SJCRH30 (cell line): Measurements from ENCODE around the gene MAP3K14. TPM values are rescaled to one million over a fixed set of nuclear protein-coding genes. Genes with fewer than 3 reads are reported as not detected.

Experiments used
- DNase-seq, 2 experiments: peaks; one replicate each; pipeline ENCODE4 v3.0.0-alpha.2; 2015 to 2020
- H3K27ac ChIP-seq: fragments of 250-450 bp; sonication (Bioruptor Pico); 2 replicates; pipeline ENCODE4 v1.5.1; 2020; ENCODE audit warnings: mild to moderate bottlenecking, moderate library complexity
- H3K27me3 ChIP-seq: fragments of 250-450 bp; sonication (Bioruptor Pico); 2 replicates; pipeline ENCODE4 v1.5.1; 2020; ENCODE audit warnings: mild to moderate bottlenecking, moderate library complexity
- H3K36me3 ChIP-seq: fragments of 250-450 bp; sonication (Bioruptor Pico); 2 replicates; pipeline ENCODE4 v1.5.1; 2020; ENCODE audit warnings: mild to moderate bottlenecking, moderate library complexity
- H3K4me1 ChIP-seq: fragments of 250-450 bp; sonication (Bioruptor Pico); 2 replicates; pipeline ENCODE4 v1.5.1; 2020; ENCODE audit warnings: mild to moderate bottlenecking, moderate library complexity
- H3K4me3 ChIP-seq: fragments of 250-450 bp; sonication (Bioruptor Pico); 2 replicates; pipeline ENCODE4 v1.5.1; 2020; ENCODE audit warnings: mild to moderate bottlenecking, moderate library complexity
- H3K9me3 ChIP-seq: fragments of 250-450 bp; sonication (Bioruptor Pico); replicated peaks from 2 replicates; pipeline ENCODE4 v1.5.1; 2020; ENCODE audit warnings: mild to moderate bottlenecking, moderate library complexity
- total RNA-seq: library from RNA; depleted of rRNA; stranded (reverse); fragments of >200 nt; shearing (Covaris generic); gene quantifications from 2 replicates; pipeline ENCODE4 v1.2.3, GENCODE V29; 2014

MAP3K14 gene
- total RNA-seq, 1 experiment from 2014 or later: 4.7 TPM

DNA sequence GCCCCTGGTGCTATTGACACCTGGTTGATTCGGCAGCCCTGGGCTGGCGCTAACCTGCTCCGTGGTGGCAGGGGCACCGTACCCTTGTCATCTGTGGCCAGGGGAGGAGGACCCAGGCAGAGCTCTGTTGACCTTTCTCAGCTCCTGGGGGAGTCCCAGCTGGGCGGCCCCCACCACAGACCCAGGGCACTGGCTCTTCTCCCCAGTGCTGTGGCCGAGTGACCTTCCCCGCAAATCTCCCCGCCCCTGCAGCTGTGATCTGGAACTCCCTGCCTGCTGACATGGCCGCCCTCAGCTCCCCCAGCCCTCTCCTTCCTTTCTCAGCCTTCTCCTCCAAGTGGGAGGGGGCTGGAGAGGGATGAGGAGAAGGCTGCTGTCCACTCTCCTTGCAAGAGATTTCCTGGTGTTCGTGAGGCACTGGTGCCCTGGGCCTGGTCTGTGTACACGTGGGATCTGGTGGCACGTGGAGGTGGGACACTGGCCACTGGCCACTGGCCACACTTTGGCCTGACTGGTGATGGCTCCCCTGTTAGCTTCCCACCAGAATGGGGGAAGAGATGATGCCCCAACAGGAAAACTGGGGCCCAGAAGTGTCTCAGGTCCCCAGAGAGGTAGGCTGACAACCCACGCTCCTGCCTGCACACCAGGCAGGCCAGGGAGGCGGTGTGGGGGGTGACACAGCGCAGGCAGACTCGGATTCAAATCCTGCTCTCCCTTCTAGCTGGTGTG, 87.0 kb downstream of the MAP3K14 start:
- Histone ChIP-seq H3K27ac (no peak overlapping the region), H3K4me1 (peaks cover 42% of the 10 kb centered on the region), H3K4me3 (no peak overlapping the region), H3K9me3 (no peaks in the 10 kb centered on the region), H3K27me3 (no peaks in the 10 kb centered on the region; the same call in 1 of the 2 replicates), H3K36me3 (no peaks in the 10 kb centered on the region)
- DNase-seq: peak in 1 of 2 experiments; percentile 30

DNA sequence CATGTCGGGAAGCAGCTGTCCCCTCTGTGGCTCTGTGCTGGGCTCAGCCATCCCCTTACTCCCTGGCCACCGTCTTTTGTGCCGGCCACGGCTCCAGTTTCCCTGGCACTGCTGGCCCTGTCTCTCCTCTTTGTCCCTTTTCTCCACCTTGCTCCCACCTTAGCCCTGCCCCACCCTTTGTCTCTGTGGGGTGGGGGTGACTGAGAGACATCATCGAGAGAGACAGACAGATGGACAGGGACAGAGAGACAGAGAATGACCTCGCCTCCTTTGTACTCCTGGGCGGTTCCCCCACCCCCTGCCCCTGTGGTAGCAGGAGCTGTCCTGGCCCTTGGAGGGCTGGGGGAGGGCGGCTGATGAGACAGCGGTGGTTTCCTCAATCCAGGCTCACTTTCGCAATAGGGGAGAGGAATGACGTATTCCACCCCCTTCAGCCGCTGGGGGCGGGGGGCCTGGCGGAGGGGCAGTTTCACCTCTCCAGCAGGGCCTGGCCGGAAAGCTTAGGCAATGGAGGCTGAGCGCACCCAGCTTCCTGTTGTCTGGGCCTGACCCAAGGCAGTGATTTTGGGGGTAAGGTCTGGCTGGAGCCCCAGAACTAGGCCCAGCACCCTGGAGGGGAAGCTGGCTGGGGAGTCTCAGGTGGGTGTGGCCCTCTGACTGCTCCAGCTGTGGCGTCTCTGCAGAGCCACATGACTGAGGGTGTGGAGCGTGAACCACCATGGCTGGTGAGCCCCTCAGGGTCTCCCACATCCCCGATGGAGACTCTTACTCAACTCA, 87.9 kb downstream of the MAP3K14 start:
- Histone ChIP-seq H3K9me3 (no peaks in the 10 kb centered on the region), H3K27me3 (no peaks in the 10 kb centered on the region; the same call in 1 of the 2 replicates), H3K4me1 (peaks cover 43% of the 10 kb centered on the region), H3K36me3 (no peaks in the 10 kb centered on the region), H3K4me3 (peak overlapping the region; percentile 8), H3K27ac (peak overlapping the region; percentile 43)
- peak; percentile 67 to 68 for DNase-seq

DNA sequence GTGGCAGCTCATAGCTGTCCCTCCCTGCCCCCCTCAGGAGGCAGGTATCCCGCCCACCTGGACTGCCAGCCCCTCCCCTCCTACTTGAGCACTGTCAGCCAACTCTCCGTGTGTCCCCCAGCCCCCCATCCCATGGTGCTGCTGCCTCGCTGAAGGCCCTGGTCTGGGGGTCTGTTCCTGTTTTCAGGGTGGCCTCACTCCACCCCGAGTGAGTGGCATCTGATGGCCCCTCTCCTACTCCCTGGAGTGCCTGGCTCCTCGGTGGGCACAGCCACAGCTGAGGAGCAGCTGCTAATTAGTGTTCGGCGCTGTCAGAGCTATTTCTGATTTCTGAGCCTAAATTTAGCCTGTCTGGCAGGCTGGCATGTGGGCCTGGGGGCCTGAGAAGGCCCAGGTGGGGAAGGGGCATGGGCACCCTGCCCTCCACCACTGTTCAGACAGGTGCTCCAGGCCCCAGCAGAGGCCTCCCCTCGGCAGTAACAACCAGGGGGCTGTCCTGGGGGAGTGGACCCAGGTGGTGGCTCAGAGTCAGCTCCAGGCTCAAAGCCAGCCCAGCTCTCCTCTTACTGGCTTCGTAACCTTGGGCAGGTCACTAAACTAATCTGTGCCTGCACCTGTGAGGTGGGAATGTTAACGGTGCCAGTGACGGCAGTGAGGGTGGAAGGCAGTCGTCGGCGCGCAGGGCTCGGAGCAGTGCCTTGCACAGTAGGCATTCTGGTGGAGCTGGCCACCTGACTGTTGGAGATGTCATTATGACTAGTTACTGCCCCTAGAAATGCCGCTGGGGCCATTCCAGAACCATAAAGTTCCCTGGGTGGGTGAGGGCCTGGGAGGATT, 88.7 kb downstream of the MAP3K14 start:
- Histone ChIP-seq H3K27ac (peak overlapping the region; percentile 43), H3K4me3 (no peak overlapping the region), H3K27me3 (peaks cover 3% of the 10 kb centered on the region; the same call in 1 of the 2 replicates), H3K36me3 (no peaks in the 10 kb centered on the region), H3K4me1 (peaks cover 43% of the 10 kb centered on the region), H3K9me3 (no peaks in the 10 kb centered on the region)
- DNase-seq: no peak

DNA sequence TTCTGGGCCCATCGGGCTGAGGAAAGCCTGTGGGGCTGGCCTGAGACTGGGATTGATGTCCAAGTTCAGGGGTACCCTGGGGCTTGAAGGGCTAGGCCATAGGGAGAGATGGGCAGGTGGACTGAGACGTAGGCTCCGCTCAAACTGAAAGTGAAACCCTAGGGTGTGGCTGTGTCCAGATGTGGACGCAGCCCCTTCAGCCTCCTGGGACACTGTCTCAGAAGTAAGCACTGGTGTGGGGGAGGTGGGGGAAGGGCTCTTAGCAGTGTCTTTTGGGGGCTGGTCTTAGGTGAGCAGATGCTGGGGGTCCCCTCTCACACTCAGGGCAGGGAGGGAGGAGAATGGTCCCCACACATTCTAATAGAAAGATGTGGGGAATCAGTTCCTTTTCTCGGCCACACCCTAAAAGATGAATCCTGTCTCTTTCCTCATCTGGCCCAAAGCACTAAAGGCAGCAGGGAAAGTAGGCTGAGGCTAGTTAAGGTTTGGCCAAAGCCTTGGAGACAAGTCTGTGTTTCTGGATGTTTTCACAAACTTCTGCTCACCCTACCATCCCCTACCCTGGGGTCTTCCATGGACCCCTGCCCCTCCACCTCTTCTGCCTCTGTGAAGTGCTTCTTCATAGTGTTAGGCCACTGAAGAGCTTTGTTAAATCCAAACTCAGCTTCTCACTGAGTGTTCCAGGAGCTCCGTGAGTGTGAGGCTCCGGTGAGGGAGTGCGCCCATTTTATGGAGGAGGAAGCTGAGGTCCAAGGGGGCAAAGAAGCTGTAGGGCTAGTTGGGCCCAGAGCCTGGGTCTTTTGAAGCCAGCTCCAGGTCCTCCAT, 89.5 kb downstream of the MAP3K14 start:
- Histone ChIP-seq H3K27me3 (peaks cover 6% of the 10 kb centered on the region; the same call in 1 of the 2 replicates), H3K9me3 (no peaks in the 10 kb centered on the region), H3K4me3 (no peak overlapping the region), H3K36me3 (no peaks in the 10 kb centered on the region), H3K4me1 (peaks cover 43% of the 10 kb centered on the region), H3K27ac (no peak overlapping the region)
- DNase-seq: no peak

DNA sequence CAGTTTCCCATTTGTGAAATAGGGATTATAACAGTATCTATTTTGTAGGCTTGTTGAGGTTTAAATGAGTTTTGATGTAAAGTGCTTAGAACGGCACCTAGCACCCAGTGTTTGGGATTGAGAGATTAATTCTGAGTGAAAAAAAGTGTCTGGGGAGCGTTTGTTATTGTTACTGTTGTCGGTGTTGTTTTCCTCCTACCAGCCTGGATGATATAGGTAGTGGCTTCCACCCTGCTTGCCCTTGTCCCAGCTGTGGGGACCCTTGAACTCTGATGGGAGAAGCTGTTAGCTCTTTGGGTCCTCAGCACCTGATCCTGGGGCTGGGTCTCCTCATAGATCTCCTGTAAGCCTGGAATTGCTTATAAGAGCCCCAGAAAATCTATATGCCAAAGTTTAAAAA, 90.2 kb downstream of the MAP3K14 start:
- H3K9me3 ChIP-seq: no peaks in the 10 kb centered on the region
- peaks cover 43% of the 10 kb centered on the region for H3K4me1 ChIP-seq
- peaks cover 7% of the 10 kb centered on the region; the same call in 1 of the 2 replicates for H3K27me3 ChIP-seq
- no peak overlapping the region for H3K4me3 ChIP-seq
- no peaks in the 10 kb centered on the region for H3K36me3 ChIP-seq
- H3K27ac ChIP-seq: no peak overlapping the region
- no peak for DNase-seq

DNA sequence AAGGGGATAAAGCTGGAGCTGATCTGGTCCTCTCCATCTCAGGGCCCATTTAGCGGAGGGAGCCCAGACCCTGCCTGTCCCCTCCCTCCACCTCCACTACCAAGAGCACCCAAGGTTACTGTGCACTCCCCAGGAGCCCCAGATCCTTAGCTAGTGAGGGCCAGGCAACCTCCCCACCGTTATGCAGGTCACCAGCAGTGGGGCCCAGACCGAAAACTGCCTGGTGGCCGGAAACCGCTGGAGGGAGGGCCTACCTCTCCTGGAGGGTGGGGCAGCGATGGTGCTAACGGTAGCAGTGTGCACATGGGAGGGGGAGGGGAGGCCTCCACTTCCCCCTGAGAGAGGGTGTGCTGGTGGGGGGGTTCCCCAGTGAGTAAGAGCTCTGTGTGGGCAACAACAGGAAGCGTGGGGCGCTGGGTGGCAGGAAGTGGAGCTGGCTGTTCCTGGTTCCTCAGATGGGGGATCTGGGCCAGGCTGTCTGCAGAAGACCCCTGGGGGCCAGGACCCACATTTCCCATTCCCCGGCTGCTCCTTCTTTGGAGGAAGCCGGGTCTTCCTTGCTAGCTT, 90.8 kb downstream of the MAP3K14 start:
- DNase-seq: no peak
- no peaks in the 10 kb centered on the region for H3K9me3 ChIP-seq
- H3K27ac ChIP-seq: no peak overlapping the region
- no peaks in the 10 kb centered on the region for H3K36me3 ChIP-seq
- no peak overlapping the region for H3K4me3 ChIP-seq
- peaks cover 9% of the 10 kb centered on the region for H3K27me3 ChIP-seq
- H3K4me1 ChIP-seq: peaks cover 39% of the 10 kb centered on the region

DNA sequence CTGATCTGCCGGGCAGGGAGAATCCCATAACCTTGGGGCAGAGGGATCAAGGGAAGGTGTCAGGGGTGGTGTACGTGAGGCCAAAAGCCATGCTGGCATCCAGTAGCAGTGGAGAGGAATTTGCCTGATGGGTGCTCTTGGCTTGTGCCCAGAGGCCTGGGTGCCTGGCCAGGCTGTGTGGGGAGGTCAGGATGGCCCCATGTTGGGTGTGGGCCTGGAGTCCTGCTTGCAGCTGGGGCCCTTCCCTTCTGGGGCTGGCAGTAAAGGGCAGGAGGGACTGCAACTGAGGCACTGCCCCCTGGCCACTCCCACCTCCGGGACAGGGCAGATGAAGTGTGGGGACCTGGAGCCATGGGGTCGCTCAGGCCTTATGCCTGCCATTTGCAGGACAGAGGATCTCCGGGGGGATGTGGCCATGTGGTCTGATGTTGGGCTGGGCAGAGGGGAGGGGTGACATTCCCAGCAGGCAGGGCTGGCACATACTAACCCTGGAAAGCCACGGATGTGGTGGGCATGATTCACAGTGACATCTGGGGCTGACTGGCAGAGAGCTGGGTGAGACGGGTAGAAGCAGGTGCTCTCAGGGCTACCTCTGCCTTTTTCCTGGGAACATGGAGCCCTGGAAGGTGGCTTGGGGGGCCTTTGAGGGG, 91.6 kb downstream of the MAP3K14 start:
- peak; percentile 41 to 50 for DNase-seq
- no peak overlapping the region for H3K27ac ChIP-seq
- H3K4me1 ChIP-seq: peaks cover 37% of the 10 kb centered on the region

DNA sequence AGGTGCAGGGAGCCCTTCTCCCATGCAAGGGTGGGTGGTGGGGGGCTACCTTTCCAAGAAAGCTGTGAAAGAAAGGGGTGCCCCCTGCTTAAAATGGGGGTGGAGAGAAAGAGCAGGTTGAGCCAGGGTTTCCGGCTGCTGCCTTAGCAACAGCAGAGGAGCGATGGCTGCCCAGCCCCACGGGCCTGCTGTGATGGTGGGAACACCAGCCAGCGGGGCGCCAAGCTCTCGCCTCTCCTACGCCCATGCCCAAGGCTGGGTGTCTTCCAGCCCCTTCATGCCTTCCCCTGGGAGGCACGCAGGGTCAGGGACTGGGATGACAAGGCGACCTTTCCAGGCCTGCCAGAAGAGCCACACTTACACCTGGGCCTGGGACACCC, 92.2 kb downstream of the MAP3K14 start:
- H3K27ac ChIP-seq: no peak overlapping the region
- no peak overlapping the region for H3K4me3 ChIP-seq
- peaks cover 20% of the 10 kb centered on the region for H3K27me3 ChIP-seq
- no peaks in the 10 kb centered on the region for H3K9me3 ChIP-seq
- no peak for DNase-seq
- H3K4me1 ChIP-seq: peaks cover 36% of the 10 kb centered on the region
- no peaks in the 10 kb centered on the region for H3K36me3 ChIP-seq

More for the DNA sequence above, 91.6 kb downstream of the MAP3K14 start:
- Histone ChIP-seq H3K27me3 (peaks cover 18% of the 10 kb centered on the region), H3K4me3 (no peak overlapping the region), H3K9me3 (no peaks in the 10 kb centered on the region), H3K36me3 (no peaks in the 10 kb centered on the region)

DNA sequence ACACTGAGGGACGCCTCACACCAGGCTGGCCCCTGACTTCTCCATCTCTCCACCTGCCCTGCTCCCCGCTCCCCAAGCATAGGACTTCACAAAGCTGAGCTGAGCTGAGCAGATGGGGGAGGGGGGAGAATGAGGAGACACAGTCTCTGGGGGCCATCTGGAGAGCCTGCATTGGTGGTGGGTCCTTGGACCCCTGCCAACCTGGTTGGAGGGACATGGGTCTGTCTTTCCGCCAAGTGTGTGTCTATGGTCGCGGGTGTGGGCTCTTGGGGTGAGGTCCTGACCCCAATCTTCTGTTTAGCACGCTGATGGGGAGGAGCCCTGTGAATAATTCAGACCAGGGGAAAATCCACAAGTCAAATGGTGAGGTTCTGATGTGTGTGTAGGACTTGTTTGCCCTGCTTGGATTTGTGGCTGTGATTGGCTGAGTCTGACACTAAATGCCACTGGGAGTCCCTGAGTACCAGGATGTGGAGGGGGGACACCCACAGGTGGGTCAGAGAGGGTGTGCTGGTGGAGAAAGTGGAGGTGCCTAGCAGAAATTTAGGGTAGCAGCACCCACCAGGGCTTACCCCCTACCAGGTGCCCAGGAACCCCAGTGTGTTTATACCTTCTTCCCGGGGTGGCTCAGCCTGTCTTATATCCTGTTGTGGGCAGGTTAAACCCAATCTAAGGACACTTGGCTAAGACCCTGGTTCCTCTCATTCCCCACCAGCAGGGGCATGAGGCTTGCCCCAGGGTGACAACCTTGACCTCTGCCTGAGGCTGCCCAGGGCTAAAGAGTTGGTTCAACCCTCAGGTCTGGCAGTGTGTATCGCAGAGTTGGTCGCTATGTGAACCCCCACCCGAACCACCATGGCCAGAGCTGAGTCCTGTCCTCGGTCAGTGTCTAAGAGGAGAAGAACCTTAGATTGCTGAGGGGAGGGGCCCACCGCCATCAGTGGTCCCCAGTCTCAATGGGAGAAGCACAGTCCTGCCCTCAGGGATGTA, 93.0 kb downstream of the MAP3K14 start:
- no peak for DNase-seq
- H3K4me3 ChIP-seq: no peak overlapping the region
- H3K4me1 ChIP-seq: peaks cover 28% of the 10 kb centered on the region
- H3K36me3 ChIP-seq: no peaks in the 10 kb centered on the region
- no peak overlapping the region for H3K27ac ChIP-seq
- no peaks in the 10 kb centered on the region for H3K9me3 ChIP-seq
- peaks cover 20% of the 10 kb centered on the region for H3K27me3 ChIP-seq

DNA sequence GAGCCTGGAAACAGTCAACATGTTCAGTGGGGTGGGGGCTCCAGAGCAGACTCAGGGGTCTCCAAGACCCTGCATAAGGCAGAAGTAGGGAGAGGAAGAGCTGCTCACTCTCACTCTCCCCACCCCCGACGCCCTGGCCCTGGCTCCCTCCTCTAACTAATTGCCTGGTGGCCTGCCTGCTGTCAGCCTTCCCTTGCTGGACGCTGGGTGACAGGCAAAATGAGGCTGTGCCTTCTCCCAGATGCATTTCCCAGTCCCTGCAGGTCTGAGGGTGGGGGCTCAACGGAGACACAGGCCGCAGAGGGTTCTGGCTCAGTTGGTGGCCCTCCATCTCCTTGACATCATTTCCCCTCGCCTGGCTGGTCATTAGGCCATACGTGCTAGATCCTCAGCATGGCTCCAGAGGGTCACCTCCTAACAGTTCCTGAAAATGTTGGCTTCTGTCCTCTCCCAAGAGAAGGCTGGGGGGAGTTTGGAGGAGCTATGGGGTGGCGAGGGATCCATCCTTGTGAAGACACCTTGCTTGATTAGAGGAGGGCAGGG, 93.8 kb downstream of the MAP3K14 start:
- Histone ChIP-seq H3K4me3 (no peak overlapping the region), H3K27me3 (peaks cover 20% of the 10 kb centered on the region), H3K27ac (no peak overlapping the region), H3K9me3 (no peaks in the 10 kb centered on the region), H3K4me1 (peaks cover 20% of the 10 kb centered on the region), H3K36me3 (no peaks in the 10 kb centered on the region)
- DNase-seq: no peak

DNA sequence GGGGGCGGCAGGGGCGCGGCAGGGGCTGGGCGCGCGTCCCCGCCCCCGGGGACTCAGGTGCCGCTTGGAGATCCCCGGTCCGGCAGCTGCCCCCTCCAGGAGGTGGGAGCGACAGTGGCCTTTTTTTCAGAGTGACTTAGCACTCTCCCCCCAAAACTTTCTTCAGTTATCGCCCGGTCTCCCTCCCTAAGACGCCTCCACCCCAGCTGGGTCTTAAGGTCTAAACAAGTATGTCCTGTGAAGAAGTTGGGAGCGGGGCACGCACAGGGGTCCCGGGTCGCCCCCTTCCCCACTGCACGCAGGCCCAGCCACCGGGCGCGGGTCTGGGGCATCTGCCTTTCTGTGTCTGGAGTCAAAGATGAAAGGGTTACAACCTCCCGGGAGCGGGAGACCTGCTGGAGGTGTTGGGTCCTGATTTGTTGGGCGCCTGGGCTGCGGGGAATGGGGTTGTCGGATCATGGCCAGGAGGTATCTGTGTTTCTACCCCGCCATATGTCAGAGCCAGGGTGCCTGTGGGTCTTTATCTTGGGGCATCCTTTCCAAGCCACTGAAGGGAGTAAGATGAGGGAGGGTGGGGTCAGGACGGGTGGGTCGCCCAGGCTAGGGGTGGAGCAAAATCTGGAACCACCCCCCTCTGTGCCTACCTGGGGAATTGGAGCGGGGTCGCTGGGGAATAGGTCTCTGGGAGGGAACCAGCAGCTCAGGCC, 94.4 kb downstream of the MAP3K14 start:
- peaks cover 20% of the 10 kb centered on the region for H3K27me3 ChIP-seq
- no peak overlapping the region for H3K27ac ChIP-seq
- no peak for DNase-seq
- H3K36me3 ChIP-seq: no peaks in the 10 kb centered on the region
- H3K9me3 ChIP-seq: no peaks in the 10 kb centered on the region
- H3K4me1 ChIP-seq: peaks cover 17% of the 10 kb centered on the region
- peak overlapping the region; percentile 57 for H3K4me3 ChIP-seq

DNA sequence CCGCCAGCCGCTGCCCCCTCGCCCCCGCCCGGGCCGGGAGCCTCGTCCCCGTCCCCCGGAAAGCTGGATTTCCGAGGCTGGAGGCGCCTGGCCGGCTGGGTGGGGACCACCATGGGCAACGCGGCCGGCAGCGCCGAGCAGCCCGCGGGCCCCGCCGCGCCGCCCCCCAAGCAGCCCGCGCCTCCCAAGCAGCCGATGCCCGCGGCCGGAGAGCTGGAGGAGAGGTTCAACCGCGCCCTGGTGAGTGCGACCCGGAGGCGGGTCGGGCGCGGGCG, 94.9 kb downstream of the MAP3K14 start:
- Histone ChIP-seq H3K4me1 (peaks cover 17% of the 10 kb centered on the region), H3K27ac (no peak overlapping the region), H3K4me3 (peak overlapping the region; percentile 57), H3K27me3 (peaks cover 20% of the 10 kb centered on the region), H3K9me3 (no peaks in the 10 kb centered on the region), H3K36me3 (no peaks in the 10 kb centered on the region)
- DNase-seq: no peak
